ENCODE data around the gene FBXO42.
A peak's percentile ranks its signal among the peaks of the same experiment; 100 is the strongest.
"Not testable (repeated sequence)": the region's sequence is repeated elsewhere in the genome, so short reads cannot be mapped to it uniquely, and the experiment has no call there.

Gene FBXO42

DNA sequence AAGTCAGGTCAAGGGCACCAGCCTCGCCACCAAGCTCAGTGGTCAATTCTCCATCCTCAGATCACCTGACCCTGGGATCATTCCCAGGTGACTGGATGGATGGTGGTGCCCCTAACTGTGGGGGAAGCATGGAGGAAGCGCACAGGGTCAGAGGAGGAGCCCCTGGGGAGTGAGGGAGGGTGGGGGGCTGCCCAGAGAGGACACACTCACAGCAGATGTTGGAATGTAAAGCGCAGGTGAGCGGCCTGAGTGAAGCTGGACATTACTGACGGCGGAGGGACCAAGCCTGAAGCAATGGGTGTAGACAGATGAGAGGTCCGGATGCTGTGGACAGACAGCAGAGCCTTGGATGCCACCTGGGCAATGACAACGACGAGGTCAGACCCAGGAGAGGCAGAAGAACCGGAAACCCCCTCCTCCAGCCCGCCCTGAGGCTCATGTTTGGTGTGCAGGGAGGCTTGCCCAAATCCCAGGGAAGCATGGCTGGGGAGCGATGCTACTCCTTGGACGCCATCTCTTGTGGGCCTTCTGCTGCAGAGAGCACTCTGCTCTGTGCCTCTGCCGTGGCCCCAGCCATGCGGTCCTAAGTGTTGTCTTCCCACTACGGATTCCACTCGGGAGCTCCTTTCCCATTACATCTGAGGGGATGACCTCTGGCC, 109.6 kb downstream of the FBXO42 start:
- DNase-seq, result no peak

DNA sequence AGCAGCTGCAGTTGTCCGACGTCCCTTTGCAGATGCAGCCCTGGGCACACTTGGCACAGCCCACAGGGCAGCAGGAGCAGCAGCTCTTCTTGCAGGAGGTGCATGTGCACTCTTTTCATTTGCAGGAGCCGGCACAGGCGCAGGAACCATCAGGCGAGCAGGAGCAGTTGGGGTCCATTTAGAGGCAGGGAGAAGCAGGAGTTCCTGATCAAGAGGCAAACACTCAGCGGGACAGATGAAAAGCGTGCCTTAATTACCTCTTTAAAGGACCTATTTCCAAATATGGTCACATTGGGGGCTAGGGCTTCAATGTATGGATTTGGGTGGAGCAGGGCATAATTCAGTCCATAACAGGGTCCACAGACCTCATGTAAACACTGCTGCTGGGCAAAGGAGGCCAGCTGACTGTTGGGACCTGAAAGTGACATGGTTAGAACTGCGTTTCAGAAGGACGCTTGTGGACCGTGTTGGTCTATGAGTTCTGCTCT, 111.0 kb downstream of the FBXO42 start:
- no peak for DNase-seq

DNA sequence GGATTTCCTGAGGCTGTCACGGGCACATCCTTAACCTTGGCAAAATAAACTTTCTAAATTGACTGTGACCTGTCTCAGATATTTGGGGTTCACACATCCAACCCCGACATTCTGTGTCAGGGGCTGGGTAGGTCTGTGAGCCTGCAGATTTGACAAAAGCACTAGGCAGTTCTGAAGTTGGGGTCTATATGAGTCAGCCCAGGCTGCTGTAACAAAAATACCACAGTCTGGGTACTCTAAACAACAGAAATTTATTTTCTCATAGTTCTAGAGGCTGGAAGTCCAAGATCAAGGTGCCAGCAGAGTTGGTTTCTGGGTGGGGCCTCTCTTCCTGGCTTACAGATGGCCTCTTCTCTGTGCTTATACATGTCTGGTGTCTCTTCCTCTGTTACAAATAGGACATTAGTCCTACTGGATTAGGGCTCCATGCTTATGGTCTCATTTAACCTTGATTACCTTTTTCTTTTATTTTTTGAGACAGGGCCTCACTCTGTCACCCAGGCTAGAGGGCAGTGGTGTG, 112.2 kb downstream of the FBXO42 start:
- no peak for DNase-seq

DNA sequence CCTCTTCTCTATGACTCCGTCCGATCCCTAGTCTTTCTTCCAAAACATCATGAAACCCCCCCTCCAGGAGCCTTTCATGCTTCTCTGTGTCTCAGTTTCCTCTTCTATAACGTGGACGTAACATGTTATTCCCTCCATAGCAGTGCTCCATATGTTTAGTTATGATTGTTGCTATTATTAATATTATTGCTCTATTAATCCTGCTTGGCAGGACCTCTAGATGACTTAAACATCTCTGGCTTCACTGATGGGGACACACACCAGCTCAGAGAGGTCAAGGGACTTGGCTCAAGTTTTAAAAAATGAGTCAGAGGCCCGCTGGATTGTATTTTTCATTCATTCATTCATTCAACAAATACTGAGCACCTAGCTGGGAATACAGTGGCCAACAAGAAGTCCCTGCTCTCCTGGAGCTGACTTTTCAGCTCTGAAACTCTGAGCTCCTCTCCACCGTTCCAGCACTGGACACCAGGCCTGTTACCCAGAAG, 114.9 kb downstream of the FBXO42 start:
- no peak for DNase-seq

DNA sequence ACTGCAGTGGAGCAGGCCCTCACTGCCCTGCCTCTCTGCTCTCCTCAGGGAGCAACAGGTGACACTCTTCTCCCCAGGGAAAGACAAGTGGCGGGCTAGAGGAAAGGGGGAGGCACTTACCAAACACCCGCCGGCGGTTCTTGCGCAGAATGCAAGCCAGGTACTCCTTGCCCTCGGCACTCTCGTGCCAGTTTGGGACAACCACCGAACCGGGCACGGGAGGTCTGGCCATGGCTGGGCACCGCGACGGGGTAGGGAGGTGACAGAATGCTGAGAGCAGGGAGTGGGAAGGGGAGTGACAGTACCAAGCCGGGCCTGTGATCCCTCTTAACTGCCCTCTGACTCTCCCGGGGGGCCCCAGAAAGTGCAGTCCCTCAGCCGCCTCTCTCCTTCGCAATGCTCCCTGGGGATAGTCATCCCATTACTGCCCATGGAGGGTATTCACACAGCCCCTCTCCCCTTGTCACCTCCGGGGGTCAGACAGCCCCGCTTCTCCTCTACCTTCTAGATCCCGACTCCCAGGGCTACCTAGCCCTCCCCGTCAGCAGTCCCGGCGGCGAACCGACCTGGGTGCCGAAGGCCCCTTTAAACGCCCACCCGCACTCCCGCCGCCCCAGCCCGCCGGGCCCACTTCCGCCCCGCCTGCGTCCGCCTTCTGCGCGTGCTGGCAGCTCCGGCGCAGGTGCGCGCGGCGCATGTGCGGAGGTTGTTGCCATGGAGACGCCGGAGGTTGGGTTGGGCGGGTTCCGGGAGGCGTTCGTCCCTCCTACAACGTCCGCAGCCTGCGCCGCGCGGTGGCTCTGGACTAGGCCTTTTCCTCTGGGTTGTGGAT, 115.6 kb downstream of the FBXO42 start, which contains the start of gene CPLANE2:
TSS of gene CPLANE2 (minus strand) at position 673 of the 832 bp plus-strand sequence. CDS start at position 232, 441 bp downstream.
- DNase-seq, result peak; percentile 87

DNA sequence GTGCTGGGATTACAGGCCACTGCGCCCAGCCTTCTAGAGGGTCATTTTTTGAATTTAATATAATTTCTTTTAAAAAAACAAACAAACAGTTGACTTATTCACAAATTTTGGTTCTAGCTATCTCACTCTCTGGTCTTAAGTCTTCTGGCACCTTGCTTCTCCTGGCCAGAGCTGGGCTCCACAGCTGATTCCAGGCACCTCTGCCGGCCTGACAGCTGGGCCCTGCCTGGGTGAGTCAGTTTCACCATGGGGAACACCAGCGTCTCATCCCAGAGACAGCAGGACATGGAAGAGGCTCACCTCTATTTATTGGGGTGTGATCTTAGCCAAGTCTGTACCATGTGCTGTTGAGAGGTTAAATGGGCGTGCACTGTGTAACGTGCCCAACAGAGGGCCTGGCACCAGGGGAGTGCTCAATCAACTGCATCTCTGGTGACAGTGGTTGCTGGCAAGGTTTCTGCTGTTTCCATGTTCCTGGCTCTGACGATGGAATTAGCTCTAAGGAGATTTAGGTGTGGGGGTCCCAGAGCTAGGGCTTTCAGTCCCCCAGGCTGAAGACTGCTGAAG, 116.3 kb downstream of the FBXO42 start:
- DNase-seq, result no peak

DNA sequence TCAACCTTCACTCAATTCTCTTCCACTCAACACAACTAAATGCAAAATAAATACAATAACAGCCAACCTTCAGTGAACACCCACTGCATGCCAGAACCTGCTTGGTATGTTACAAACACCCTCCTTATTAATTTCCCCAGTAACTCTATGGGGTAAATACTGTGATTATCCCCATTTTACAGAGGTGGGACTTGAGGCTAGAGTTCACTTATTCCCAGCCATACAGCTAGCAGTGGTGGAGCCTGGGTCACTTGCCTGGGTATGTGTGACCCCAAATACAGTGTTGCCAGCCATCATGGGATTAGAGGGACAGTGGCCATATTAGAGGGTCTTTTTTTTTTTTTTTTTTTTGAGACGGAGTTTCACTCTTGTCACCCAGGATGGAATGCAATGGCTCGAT, 116.9 kb downstream of the FBXO42 start:
- DNase-seq, result no peak

DNA sequence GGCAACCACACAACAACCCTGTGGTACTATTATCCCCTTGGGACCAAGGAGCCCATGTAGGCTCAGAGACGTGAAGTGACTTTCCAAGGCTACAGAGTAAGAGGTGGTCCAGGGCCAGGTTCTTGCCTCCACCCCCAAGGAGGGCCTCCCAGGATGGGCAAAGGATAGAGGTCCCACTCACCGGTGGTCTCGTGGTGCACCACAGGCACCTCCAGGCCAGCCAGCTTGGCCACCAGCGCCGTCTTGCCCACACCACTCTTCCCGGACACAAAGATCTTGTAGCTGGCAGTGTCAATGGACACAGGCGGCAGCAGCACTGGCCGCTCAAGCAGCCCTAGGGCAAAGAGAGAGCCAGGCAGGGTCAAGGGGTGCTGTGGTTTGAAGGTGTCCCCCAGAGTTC, 118.8 kb downstream of the FBXO42 start:
- no peak for DNase-seq

DNA sequence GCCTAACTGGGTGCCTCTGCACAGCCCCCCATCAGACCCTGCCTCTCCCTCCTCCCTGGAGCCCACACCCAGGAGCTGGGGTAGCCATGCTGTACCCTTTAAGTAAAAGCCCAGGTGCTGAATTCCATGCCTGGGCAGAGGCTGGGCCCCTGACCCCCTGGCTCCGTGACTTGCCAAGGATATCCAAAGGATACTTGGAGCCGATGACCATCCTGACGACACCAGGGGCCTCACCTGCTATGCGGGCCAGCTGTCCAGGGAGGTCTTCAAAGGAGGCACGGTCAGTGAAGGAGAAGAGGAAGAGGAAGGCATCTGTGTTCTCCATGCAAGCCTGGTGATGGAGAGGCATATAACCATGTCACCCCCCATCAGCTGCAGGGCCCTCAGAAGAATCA, 120.0 kb downstream of the FBXO42 start:
- no peak for DNase-seq

DNA sequence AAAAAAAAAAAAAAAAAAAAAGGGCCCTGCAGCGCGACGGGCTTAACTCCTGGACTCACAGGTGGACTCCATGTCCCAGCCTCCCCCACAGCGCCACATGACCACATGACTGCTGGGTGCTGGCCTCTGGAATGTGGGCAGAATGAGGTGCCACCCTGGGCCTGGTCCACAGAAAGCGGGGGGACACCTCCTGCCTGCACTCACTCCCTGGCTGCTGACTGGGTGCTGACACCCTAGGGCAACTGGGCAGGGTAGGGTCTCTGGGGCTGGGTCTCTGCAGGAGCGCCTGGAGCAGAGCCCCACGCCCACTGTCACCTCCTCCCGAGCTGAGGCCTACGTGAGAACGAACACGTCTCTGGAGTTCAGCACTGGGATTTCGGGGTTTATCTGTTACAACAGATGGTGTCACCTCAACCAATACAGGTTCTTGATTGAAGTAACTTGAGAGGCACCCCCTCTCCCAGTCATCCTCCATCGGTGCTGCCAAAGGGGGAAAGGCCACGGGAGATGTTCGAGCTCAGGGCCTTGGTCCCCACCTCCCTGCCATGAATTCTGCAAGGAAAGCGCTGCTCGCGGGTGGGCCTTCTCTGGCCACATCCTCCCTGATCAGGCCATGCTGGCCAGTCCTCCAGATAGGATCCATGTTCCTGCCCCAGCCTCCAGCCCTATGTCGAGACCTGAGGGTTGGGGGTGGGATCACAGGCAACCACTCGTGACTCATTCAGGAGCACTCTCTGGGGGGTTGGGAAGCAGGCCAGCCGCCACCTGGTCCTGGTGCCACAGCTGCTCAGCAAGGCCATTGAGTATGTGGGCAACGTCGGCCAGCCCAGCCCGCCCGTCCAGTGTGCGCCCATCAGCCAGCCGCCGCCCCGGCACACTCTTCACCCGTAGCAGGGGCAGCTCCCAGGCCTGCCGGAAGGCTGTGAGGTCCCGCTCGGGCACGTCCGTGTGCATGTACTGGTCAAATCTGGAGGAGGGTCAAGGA, 120.7 kb downstream of the FBXO42 start:
- no peak for DNase-seq

DNA sequence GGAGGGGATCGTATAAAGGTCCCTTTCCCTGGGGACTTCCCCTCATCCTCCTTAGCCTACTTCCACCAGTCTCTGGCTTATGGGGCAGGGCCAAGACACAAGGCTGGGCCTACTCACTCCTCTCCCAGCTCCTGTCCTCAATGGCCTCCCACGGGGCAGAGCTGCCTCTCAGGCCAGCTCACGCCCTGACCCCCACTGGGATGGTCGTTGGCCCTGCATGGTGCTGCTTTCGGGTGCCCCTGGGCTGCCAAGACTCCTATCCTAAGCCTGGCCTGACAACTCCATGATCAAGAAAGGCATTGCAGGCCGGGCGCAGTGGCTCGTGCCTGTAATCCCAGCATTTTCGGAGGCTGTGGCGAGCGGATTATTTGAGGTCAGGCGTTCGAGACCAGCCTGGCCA, 121.5 kb downstream of the FBXO42 start:
- DNase-seq, result no peak

DNA sequence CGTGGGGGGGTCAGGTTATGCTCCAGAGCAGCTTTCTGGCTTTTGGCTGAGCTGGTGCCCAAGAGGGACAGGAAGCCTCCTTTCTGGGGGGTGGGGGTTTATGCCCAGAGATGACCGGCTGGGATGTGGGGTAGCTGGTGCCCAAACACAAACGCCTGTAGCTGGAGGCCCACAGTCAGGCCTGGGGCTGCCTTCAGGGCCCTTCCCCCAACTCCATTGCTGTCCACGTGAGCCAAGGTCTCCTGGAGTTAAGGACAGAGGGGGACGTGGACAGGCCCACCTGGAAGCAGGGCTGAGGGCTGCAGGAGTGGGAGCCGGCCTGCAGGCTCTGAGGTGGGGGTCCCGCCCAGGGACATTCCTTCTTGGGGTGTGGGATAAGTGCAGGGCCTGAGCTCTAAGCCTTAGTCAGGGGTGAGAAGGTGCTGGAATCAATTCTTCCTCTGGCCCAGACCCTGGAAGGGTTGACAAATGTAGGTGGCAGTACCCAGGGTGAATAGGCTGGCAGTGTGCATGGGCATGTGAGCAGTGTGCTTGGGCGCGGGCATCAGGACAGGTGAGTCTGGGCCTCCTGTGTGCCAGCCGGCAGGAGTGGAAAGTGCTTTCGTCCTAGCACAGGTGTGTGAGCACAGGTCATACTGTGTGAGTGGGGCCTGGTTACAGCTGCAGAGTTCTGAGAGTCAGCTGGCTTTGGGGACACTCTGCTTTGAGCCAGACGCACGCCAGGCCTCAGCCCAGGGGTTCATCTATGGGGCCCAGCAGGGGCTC, 122.1 kb downstream of the FBXO42 start:
- no peak for DNase-seq

DNA sequence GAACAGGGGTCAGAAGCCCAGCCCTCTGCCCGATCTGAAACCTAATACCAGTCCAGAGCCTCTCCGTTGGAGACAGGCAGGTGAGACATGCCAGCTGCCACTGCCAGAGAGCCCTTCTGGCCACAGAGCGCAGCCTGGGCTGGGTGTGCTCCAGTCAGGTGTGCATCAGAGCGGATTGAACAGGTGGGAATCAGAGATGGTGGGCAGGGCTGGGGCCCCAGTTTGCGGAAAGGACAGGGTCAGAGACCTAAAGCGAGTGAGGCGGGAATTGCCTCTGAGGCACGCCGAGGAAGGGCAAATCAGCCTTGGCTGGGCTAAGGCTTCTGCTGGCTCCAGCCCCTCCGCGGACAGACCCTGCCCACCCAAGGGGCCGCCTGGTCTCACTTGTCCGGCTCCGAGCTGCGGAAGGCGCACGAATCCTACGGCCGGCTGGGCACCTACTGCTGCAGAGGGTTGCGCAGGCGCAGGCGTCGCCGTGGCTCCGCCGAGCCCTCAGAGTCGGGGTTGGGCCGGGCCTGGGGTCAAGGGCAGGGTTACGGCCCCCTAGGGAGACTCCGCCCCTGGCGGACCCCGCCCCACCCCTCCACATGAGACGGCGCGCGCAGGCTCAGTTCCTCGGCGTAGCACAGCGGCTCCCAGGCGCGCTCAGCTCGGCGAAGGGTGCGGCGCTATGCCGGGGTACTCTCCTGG, 125.6 kb downstream of the FBXO42 start:
- no peak for DNase-seq

DNA sequence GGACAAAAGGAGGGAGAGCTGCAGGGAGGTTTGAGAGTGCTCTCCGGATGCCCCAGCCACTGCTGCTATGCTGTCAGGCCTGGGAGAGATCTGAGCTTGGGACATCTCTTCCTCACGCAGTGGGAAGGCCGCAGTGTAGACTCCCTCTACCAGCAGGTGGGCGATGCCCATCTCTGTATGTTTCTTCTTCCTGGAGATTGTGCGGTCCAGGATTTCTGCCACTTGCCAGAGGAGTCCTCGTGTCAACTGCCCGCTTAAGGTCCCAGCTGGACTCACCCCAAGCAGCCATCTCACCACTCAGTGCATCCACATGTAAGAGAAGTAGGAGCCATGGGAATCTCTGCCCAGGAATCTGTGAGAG, 126.2 kb downstream of the FBXO42 start:
- no peak for DNase-seq

DNA sequence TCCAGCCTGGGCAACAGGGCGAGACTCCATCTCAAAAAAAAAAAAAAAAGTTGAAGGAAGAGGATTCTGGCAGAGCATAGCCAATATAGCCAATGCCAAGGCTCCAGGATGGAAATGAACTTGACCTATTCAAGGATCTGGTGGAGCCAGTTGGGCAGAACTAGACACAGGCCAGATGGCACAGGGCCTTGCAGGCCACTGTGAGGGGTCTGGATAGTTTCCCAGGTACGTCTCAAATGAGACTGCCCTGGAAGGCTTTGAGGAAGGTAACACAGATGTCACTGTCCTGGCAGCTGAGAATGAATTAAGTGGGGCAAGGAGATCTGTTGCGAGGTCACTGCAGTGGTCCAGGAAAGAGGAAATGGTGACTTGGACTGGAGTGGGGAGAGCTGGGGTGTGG, 127.8 kb downstream of the FBXO42 start:
- DNase-seq, result no peak

DNA sequence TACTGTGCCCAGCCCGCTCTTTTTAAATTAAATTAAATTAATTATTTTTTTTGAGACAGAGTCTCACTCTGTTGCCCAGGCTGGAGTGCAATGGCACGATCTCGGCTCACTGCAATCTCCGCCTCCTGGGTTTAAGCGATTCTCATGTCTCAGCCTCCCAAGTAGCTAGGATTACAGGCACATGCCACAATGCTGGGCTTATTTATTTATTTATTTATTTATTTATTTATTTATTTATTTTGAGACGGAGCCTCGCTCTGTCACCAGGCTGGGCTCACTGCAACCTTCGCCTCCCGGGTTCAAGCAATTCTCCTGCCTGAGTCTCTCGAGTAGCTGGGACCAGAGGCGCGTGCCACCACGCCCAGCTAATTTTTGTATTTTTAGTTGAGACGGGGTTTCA, 129.6 kb downstream of the FBXO42 start:
- DNase-seq, result not testable (repeated sequence)

DNA sequence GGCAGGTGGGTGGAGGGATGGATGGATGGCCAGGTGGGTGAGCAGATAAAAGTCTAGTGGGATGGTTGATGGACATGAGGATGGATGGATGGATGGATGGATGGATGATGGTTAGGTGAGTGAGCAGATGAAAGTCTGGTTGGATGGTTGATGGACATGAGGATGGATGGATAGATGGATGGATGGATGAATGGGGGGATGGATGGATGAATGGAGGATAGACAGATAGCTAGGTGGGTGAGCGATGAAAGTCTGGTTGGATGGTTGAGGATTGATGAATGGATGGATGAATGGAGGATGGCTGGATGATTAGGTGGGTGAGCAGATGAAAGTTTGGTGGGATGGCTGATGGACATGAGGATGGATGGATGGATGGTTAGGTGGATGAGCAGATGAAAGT, 130.8 kb downstream of the FBXO42 start:
- DNase-seq, result no peak

DNA sequence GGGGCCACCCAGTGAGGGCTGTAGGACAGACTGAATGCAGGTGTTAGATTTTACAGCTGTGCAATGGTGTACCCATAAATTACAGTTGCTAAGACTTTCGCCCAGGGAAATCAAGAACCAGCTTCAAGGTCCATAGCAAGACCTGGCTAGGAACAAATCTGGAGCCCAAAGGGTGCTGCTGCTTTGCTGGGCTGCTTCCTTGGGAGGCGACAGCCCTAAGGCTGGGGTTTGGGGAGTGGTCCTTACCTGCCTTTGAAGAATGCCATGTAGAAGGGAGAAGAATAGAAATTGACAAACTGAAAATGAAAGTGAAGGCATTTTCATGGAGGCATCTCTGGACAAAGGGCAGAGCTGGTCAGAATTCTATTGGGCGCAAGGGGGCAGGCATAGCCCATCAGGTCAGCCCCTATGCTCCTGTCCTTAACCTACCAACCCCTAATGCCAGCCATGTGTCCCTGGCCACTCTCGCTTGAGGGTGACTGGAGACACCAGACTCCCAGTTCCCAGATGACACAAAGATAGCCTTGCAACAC, 132.2 kb downstream of the FBXO42 start:
- DNase-seq, result no peak

DNA sequence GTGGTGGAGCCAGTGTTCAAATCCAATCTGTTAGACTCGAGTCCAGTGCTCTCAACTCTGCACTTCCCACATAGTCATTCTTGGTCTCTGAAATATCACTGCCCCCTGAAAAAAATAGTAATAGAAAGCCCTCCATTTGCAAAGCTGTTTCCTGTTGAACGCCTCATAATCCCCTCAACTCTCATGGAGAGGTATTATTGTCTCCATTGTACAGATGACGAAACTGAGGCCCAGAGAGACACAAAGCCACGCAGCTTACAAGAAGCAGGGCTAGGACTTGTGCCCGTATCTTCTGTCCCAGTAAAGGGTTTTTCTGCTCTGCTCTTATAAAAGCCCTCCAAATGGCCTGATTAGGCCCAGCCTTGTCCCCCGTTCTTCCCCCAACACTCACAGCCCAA, 133.6 kb downstream of the FBXO42 start:
- no peak for DNase-seq

DNA sequence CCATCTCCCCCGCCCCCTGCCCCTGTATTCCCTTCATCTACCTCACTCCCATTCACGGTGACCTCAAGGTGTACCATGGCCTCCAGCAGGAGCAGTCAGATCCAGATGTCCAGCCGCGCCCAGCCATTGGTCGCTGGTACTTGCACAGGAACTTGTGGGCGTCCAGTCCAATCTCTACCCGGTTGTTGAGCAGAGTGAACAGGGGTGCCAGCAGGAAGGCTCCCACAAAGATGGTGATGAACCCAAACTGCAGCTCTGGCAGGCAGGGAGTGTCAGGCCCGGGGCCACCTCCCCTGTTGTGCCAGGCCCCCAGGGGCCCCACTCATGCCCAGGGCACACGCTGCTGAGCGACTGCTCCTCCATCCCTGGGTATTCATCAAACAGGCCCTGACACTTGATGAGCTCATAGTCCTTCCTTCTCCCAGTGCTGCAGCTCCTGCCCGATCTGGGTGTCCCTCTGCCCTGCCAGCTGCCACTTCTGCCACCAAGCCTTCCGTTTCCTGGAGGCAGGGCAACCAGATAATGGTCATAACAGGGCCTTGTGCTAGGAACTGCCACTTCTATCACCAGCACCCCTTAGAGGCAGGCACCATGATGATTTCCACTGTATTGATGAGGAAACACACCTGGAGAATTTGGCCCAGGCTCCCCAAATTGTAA, 134.1 kb downstream of the FBXO42 start:
- no peak for DNase-seq
